NCI-H187 (cell line): ENCODE measurements around the gene INSM1.

ENCODE experiments used
- DNase-seq, 2 experiments: peaks; one replicate each; lab custom pipeline; 2025; lab: John Stamatoyannopoulos, UW

INSM1 gene

GRCh38 chr20:20393207-20394120 is 25.6 kb downstream of the INSM1 start:
- no peak for DNase-seq

GRCh38 chr20:20395087-20395486 is 27.2 kb downstream of the INSM1 start:
- no peak for DNase-seq

GRCh38 chr20:20395903-20396568 is 28.1 kb downstream of the INSM1 start:
- DNase-seq: peak; percentile 54 to 64

GRCh38 chr20:20396794-20397193 is 28.9 kb downstream of the INSM1 start:
- no peak for DNase-seq

GRCh38 chr20:20398123-20398522 is 30.2 kb downstream of the INSM1 start:
- no peak for DNase-seq

GRCh38 chr20:20399531-20400500 is 31.9 kb downstream of the INSM1 start:
- no peak for DNase-seq

- no peak for DNase-seq
Measured at GRCh38 chr20:20401991-20402390, 34.1 kb downstream of the INSM1 start.

- no peak for DNase-seq
Measured at GRCh38 chr20:20404633-20405032, 36.7 kb downstream of the INSM1 start.

GRCh38 chr20:20405623-20406022 is 37.7 kb downstream of the INSM1 start:
- DNase-seq: peak; percentile 23 to 40

GRCh38 chr20:20406306-20406705 is 38.4 kb downstream of the INSM1 start:
- no peak for DNase-seq

- DNase-seq: no peak
Measured at GRCh38 chr20:20407891-20408805, 40.2 kb downstream of the INSM1 start.

- no peak for DNase-seq
Measured at GRCh38 chr20:20409331-20409730, 41.4 kb downstream of the INSM1 start.

GRCh38 chr20:20410678-20411077 is 42.8 kb downstream of the INSM1 start:
- DNase-seq: peak; percentile 44 to 56

GRCh38 chr20:20411402-20411801 is 43.5 kb downstream of the INSM1 start:
- DNase-seq: peak in 1 of 2 experiments; percentile 52

GRCh38 chr20:20411836-20412235 is 43.9 kb downstream of the INSM1 start:
- peak; percentile 37 to 52 for DNase-seq

GRCh38 chr20:20412750-20413149 is 44.8 kb downstream of the INSM1 start:
- DNase-seq: no peak

GRCh38 chr20:20413810-20414281 is 45.9 kb downstream of the INSM1 start:
- DNase-seq: peak in 1 of 2 experiments; percentile 30

- DNase-seq: no peak
Measured at GRCh38 chr20:20414640-20415220, 46.8 kb downstream of the INSM1 start.

- DNase-seq: no peak
Measured at GRCh38 chr20:20415321-20415720, 47.4 kb downstream of the INSM1 start.
